GM18870 (cell line): ENCODE results near the gene KYNU.
"Not testable (repeated sequence)": the region's sequence is repeated elsewhere in the genome, so short reads cannot be mapped to it uniquely, and the experiment has no call there.

Source experiments
- ATAC-seq: cut with Tn5 transposase; IDR thresholded peaks from one replicate; pipeline ENCODE4 v1.9.1; 2021; ENCODE audit warnings: moderate library complexity; ENCODE audit not compliant: unreplicated experiment

KYNU gene

GRCh38 chr2:142877216-142877838 is at the start of gene KYNU:
Gene KYNU, plus strand, starts transcription at chr2:142877664. Its CDS starts 7,704 bp downstream, at chr2:142885368.
- ATAC-seq, result peak; percentile 62

- no peak for ATAC-seq
These were observed 43.4 kb upstream of the KYNU start for GRCh38 chr2:142834021-142834420.

GRCh38 chr2:142840436-142840835 is 37.0 kb upstream of the KYNU start:
- ATAC-seq, result no peak

GRCh38 chr2:142841788-142842187 is 35.7 kb upstream of the KYNU start:
- ATAC-seq, result no peak

- no peak for ATAC-seq
These were observed 35.1 kb upstream of the KYNU start for GRCh38 chr2:142842369-142842768.

- ATAC-seq, result no peak
These were observed 33.7 kb upstream of the KYNU start for GRCh38 chr2:142843731-142844130.

GRCh38 chr2:142848023-142848606 is 29.3 kb upstream of the KYNU start:
- ATAC-seq, result no peak

GRCh38 chr2:142849820-142850219 is 27.6 kb upstream of the KYNU start:
- no peak for ATAC-seq

GRCh38 chr2:142853912-142854311 is 23.6 kb upstream of the KYNU start:
- ATAC-seq, result no peak

GRCh38 chr2:142857256-142858164 is 20.0 kb upstream of the KYNU start:
- no peak for ATAC-seq

- no peak for ATAC-seq
These were observed 18.5 kb upstream of the KYNU start for GRCh38 chr2:142858961-142859360.

- no peak for ATAC-seq
These were observed 15.2 kb upstream of the KYNU start for GRCh38 chr2:142862299-142862698.

GRCh38 chr2:142862847-142863246 is 14.6 kb upstream of the KYNU start:
- ATAC-seq, result no peak

- no peak for ATAC-seq
These were observed 13.9 kb upstream of the KYNU start for GRCh38 chr2:142863485-142863961.

- not testable (repeated sequence) for ATAC-seq
These were observed 12.9 kb upstream of the KYNU start for GRCh38 chr2:142864605-142865004.

- ATAC-seq, result peak; percentile 98
These were observed 11.5 kb upstream of the KYNU start for GRCh38 chr2:142865924-142866323.

GRCh38 chr2:142866426-142866825 is 11.0 kb upstream of the KYNU start:
- ATAC-seq, result no peak

- ATAC-seq, result no peak
These were observed 10.3 kb upstream of the KYNU start for GRCh38 chr2:142867136-142867535.

GRCh38 chr2:142868229-142868762 is 9.2 kb upstream of the KYNU start:
- ATAC-seq, result peak; percentile 19

GRCh38 chr2:142869065-142869460 is 8.4 kb upstream of the KYNU start:
- not testable (repeated sequence) for ATAC-seq

GRCh38 chr2:142869461-142870106 is 7.9 kb upstream of the KYNU start:
- no peak for ATAC-seq
